Frontal cortex (tissue), 4 donors: ENCODE results near the gene PTPRJ. TPM values are rescaled to one million over a fixed set of nuclear protein-coding genes. Genes with fewer than 3 reads are reported as not detected.

ENCODE experiments used
- DNase-seq, 2 donors: peaks; one replicate each; pipeline ENCODE4 v3.0.0; 2012; ENCODE audit warnings: low spot score in 2 of 2
- FAIRE-seq: peaks from 2 replicates; lab custom pipeline; 2012; peaks lifted over from hg19 to GRCh38; lab: Jason Lieb, UNC
- total RNA-seq: library from RNA; depleted of rRNA; stranded (reverse); fragments of >200 nt; gene quantifications from one replicate; pipeline ENCODE4 v1.2.3, GENCODE V29; 2014
- donor health status: control.
- donor health status: control.
- donor health status: control.

Gene PTPRJ
- total RNA-seq, 1 donor from 2014 or later: 17.1 TPM

- FAIRE-seq: no peak
- DNase-seq: no peak
Measured at GRCh38 chr11:48104568-48104924, 124.2 kb downstream of the PTPRJ start.

- no peak for DNase-seq
- FAIRE-seq: no peak
Measured at GRCh38 chr11:48105096-48105990, 125.0 kb downstream of the PTPRJ start.

GRCh38 chr11:48106166-48106565, 125.8 kb downstream of the PTPRJ start:
- DNase-seq (no peak), FAIRE-seq (no peak)

GRCh38 chr11:48107188-48107704, 126.9 kb downstream of the PTPRJ start:
- DNase-seq (no peak), FAIRE-seq (no peak)

- FAIRE-seq (no peak), DNase-seq (no peak)
Measured at GRCh38 chr11:48108231-48109045, 128.1 kb downstream of the PTPRJ start.

- DNase-seq (peak; percentile 14 to 36), FAIRE-seq (no peak)
Measured at GRCh38 chr11:48109046-48109666, 128.8 kb downstream of the PTPRJ start.

- FAIRE-seq (no peak), DNase-seq (no peak)
Measured at GRCh38 chr11:48110509-48110766, 130.1 kb downstream of the PTPRJ start.

- FAIRE-seq: no peak
- DNase-seq: no peak
Measured at GRCh38 chr11:48111891-48112290, 131.5 kb downstream of the PTPRJ start.

- FAIRE-seq: no peak
- no peak for DNase-seq
Measured at GRCh38 chr11:48114740-48115139, 134.4 kb downstream of the PTPRJ start.

- DNase-seq: no peak
- FAIRE-seq: no peak
Measured at GRCh38 chr11:48116437-48117228, 136.3 kb downstream of the PTPRJ start.

GRCh38 chr11:48122246-48122645, 141.9 kb downstream of the PTPRJ start:
- FAIRE-seq (no peak), DNase-seq (no peak)

- FAIRE-seq (no peak), DNase-seq (no peak)
Measured at GRCh38 chr11:48122656-48123055, 142.3 kb downstream of the PTPRJ start.

- no peak for FAIRE-seq
Measured at GRCh38 chr11:48123254-48123875, 143.0 kb downstream of the PTPRJ start.

GRCh38 chr11:48123934-48124755, 143.8 kb downstream of the PTPRJ start:
- DNase-seq (no peak), FAIRE-seq (no peak)

More at GRCh38 chr11:48123254-48123875, 143.0 kb downstream of the PTPRJ start:
- DNase-seq: no peak

GRCh38 chr11:48124880-48125279, 144.5 kb downstream of the PTPRJ start:
- FAIRE-seq (no peak), DNase-seq (no peak)

- FAIRE-seq (no peak), DNase-seq (no peak)
Measured at GRCh38 chr11:48125866-48126265, 145.5 kb downstream of the PTPRJ start.

- FAIRE-seq: no peak
- DNase-seq: no peak
Measured at GRCh38 chr11:48127521-48128183, 147.3 kb downstream of the PTPRJ start.
